ENCODE results near the gene MIEF1.

MIEF1 gene

DNA sequence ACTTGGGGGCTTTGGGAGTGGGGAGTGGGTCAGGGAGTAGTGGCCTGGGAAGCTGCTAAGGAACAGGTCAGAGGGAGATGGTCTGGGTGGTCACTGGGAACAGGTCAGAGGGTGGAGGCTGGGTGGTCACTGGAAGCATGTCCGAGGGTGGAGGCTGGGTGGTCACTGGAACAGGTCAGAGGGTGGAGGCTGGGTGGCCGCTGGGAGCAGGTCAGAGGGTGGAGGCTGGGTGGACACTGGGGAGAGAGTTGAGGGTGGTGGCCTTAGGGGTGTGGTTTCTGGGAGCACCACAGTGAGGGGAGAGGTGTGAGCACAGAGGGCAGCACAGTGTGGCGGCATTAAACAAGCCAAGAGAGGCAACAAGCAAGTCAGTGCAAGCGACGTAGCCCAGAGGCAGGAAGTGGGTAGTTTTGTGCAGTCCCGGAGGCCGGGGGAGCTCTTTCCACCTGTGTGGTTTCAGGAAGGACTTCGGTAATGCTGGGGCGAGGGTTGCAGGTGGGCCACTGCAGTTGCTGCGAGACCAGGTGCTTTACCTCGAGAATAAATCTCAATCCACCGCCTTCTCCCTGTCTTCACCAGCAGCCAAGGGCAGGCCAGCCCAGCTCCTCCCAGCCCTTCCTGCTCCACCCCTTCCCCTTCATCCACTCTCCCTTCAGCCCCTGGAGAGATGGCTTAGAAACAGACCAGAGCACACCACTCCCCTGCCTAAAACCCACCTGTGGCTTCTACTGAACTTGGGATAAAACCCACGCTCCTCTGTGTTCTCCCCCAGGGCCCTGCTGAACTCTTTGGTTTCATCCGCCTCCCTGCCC lies 65.3 kb downstream of the MIEF1 start:
- DNase-seq = no peak
- Mint-ChIP-seq H3K36me3 (ENCODE audit: low read depth) (no peaks in the 10 kb centered on the region), H3K27me3 (ENCODE audit: low read depth, poor library complexity) (peaks cover 6% of the 10 kb centered on the region), H3K4me1 (peaks cover 12% of the 10 kb centered on the region), H3K4me3 (no peak overlapping the region), H3K27ac (peak overlapping the region; percentile 9), H3K9me3 (no peaks in the 10 kb centered on the region)
- TF ChIP-seq, protein P1, sequence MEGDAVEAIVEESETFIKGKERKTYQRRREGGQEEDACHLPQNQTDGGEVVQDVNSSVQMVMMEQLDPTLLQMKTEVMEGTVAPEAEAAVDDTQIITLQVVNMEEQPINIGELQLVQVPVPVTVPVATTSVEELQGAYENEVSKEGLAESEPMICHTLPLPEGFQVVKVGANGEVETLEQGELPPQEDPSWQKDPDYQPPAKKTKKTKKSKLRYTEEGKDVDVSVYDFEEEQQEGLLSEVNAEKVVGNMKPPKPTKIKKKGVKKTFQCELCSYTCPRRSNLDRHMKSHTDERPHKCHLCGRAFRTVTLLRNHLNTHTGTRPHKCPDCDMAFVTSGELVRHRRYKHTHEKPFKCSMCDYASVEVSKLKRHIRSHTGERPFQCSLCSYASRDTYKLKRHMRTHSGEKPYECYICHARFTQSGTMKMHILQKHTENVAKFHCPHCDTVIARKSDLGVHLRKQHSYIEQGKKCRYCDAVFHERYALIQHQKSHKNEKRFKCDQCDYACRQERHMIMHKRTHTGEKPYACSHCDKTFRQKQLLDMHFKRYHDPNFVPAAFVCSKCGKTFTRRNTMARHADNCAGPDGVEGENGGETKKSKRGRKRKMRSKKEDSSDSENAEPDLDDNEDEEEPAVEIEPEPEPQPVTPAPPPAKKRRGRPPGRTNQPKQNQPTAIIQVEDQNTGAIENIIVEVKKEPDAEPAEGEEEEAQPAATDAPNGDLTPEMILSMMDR (IDR thresholded peaks at IDR 0.05) = no peak
